Left lung (tissue), 10 donors: ENCODE results near the gene GBP5. TPM values are rescaled to one million over a fixed set of nuclear protein-coding genes. Genes with fewer than 3 reads are reported as not detected.

Experiments used
- ATAC-seq: fragments of 200-7000 bp; cut with Tn5 transposase; one replicate; pipeline ENCODE4 v1.9.1; 2020; ENCODE audit warnings: moderate library complexity
- DNase-seq, 4 donors: peaks; one replicate each; pipeline ENCODE4 v3.0.0-alpha.2; 2013 to 2020
- H3K27ac ChIP-seq, 2 donors: fragments of 200-600 bp; sonication (generic) in 1 of 2; one replicate each; pipeline versions ENCODE4 v1.5.0 to v1.8.0; 2020 to 2021
- H3K27me3 ChIP-seq, 2 donors: fragments of 200-600 bp; sonication (generic) in 1 of 2; one replicate each; pipeline versions ENCODE4 v1.5.0 to v1.8.0; 2020 to 2021
- H3K36me3 ChIP-seq, 2 donors: fragments of 200-600 bp; sonication (generic) in 1 of 2; one replicate each; pipeline versions ENCODE4 v1.5.0 to v1.8.0; 2020 to 2021
- H3K4me1 ChIP-seq, 2 donors: fragments of 200-600 bp; one replicate each; pipeline ENCODE4 v1.8.0; 2021
- H3K4me3 ChIP-seq, 2 donors: fragments of 200-600 bp; sonication (generic) in 1 of 2; one replicate each; pipeline versions ENCODE4 v1.5.0 to v1.8.0; 2020 to 2021; ENCODE audit warnings: mild to moderate bottlenecking in 1 of 2
- H3K9me3 ChIP-seq, 2 donors: fragments of 200-600 bp; sonication (generic) in 1 of 2; one replicate each; pipeline versions ENCODE4 v1.5.0 to v1.8.0; 2020 to 2021
- CTCF ChIP-seq, 2 donors: fragments of 200-600 bp; sonication (generic) in 1 of 2; IDR thresholded peaks; one replicate each; pipeline versions ENCODE4 v1.5.0 to v1.8.0; 2021; ENCODE audit warnings: antibody characterized with exemption in 2 of 2
- intact Hi-C, 2 donors: fragments of 100-400 bp; cut with DNase I; formaldehyde crosslinking; loops; one replicate each; pipeline versions ENCODE4 v1.11.2 to v1.14.2; 2022
- polyA plus RNA-seq, 6 donors: library from polyadenylated mRNA; unstranded; fragments of 120-200 nt; gene quantifications; one replicate each; pipeline ENCODE4 v1.2.1, GENCODE V29; 2013; ENCODE audit not compliant: insufficient read length in 6 of 6
- total RNA-seq, 2 donors: library from RNA; stranded (reverse); fragmentation: NEBNext Ultra II Directional; extraction: Animal tissue kit (Norgen Biotek cat#: 25700); gene quantifications; one replicate each; pipeline ENCODE4 v1.2.1, GENCODE V29; 2021
- donor health status: DM: no; HTN: yes; CAD: no.
- donor health status: DM: no; HTN: no; CAD: no.

Gene GBP5
- total and polyA plus RNA-seq, 8 donors = 0.55 to 17.4 (median 1.4) TPM

- H3K4me1 ChIP-seq = peaks cover 0 to 39% of the 10 kb centered on the region in 2 donors
- TF ChIP-seq CTCF (IDR thresholded peaks at IDR 0.05) = no peak
- H3K9me3 ChIP-seq = no peaks in the 10 kb centered on the region
- DNase-seq = peak in 1 of 4 donors; percentile 17
- no peaks in the 10 kb centered on the region for H3K27me3 ChIP-seq
- H3K27ac ChIP-seq = peak overlapping the region in 1 of 2 donors; percentile 71
- no peak for ATAC-seq
- intact Hi-C loops = no loop called here
- H3K36me3 ChIP-seq = peaks cover 0 to 38% of the 10 kb centered on the region in 2 donors
- no peak overlapping the region for H3K4me3 ChIP-seq
These were observed 10.6 kb downstream of the GBP5 start for GRCh38 chr1:89261926-89262515.

- DNase-seq = peak in 1 of 4 donors; percentile 10
- peak overlapping the region in 1 of 2 donors; percentile 71 for H3K27ac ChIP-seq
- no peak for TF ChIP-seq CTCF (IDR thresholded peaks at IDR 0.05)
- peaks cover 0 to 39% of the 10 kb centered on the region in 2 donors for H3K4me1 ChIP-seq
- no peaks in the 10 kb centered on the region for H3K9me3 ChIP-seq
- no peak overlapping the region for H3K4me3 ChIP-seq
- ATAC-seq = peak; percentile 26
- intact Hi-C loops = no loop called here
- H3K27me3 ChIP-seq = no peaks in the 10 kb centered on the region
- peaks cover 0 to 26% of the 10 kb centered on the region in 2 donors for H3K36me3 ChIP-seq
These were observed 11.9 kb downstream of the GBP5 start for GRCh38 chr1:89260566-89261255.

GRCh38 chr1:89260042-89260441 lies 12.6 kb downstream of the GBP5 start:
- no peak for ATAC-seq

GRCh38 chr1:89259283-89259971 lies 13.2 kb downstream of the GBP5 start:
- ATAC-seq = no peak
- intact Hi-C loops = no loop called here

More at GRCh38 chr1:89260042-89260441, 12.6 kb downstream of the GBP5 start:
- Histone ChIP-seq H3K4me3 (no peak overlapping the region), H3K9me3 (no peaks in the 10 kb centered on the region), H3K4me1 (peaks cover 0 to 39% of the 10 kb centered on the region in 2 donors), H3K27ac (peak overlapping the region in 1 of 2 donors; percentile 71), H3K27me3 (no peaks in the 10 kb centered on the region), H3K36me3 (peaks cover 0 to 25% of the 10 kb centered on the region in 2 donors)
- intact Hi-C loops = no loop called here
- DNase-seq = no peak
- TF ChIP-seq CTCF (IDR thresholded peaks at IDR 0.05) = no peak

More at GRCh38 chr1:89259283-89259971, 13.2 kb downstream of the GBP5 start:
- Histone ChIP-seq H3K27ac (peak overlapping the region in 1 of 2 donors; percentile 71), H3K4me1 (peaks cover 0 to 39% of the 10 kb centered on the region in 2 donors), H3K27me3 (no peaks in the 10 kb centered on the region), H3K36me3 (peaks cover 0 to 19% of the 10 kb centered on the region in 2 donors), H3K9me3 (no peaks in the 10 kb centered on the region), H3K4me3 (no peak overlapping the region)
- TF ChIP-seq CTCF (IDR thresholded peaks at IDR 0.05) = no peak
- DNase-seq = no peak
